DMS153 treated with DMSO at 0.1 percent for 48 hours (cell line): ENCODE measurements around the gene ZFYVE27.

ENCODE experiments used
- DNase-seq: peaks from one replicate; lab custom pipeline; 2025; ENCODE audit not compliant: unreplicated experiment; lab: John Stamatoyannopoulos, UW

ZFYVE27 gene

DNA sequence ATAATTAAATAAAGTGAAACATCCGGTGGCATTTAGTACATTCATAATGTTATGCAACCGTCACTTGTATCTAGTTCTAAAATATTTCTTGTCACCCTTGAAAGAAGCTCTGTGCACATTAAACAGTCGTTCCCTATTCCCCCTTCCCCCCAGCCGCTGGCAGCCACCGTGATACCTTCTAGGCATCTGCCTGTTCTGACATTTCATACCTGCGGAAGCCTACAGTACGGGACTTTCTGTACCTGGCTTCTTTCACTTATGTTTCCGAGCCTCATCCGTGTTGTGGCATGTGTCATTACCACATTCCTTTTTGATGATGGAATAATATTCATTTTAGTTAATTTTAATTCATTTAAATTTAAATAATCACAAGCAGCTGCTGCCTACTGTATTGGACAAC, 48.8 kb downstream of the ZFYVE27 start:
- no peak for DNase-seq

- no peak for DNase-seq
These were observed 51.9 kb downstream of the ZFYVE27 start for GRCh38 chr10:97788552-97789442.

DNA sequence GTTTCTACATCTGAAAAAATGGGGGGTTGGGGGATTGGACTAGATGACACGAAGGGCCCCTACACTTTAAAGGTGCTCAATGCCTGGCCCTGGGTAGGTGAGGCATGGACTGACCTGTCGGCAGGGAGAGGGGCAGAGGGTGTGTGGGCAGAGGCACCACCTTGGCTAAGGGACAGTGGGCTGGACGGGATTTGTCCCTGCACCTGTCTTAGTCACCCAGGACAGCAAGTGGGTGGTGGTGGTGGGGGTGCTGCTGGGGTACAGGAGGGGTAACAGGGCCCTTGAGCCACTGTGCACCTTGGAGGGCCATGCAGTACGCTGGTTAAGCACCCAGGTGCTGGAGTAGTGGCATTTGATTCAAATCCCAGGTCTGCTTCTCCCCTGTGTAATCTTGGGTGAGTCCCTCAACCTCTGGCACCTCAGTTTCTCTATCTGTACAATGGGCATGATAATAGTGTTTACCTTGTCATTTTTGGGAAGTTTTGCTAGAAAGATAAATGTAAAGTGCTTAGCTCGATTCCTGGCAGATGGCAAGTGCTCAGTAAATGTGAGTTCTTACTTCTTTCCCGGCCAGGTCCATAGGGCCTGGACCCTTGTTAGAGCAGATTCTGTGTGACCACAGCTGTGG, 53.0 kb downstream of the ZFYVE27 start:
- DNase-seq = no peak

GRCh38 chr10:97791824-97792721, 55.1 kb downstream of the ZFYVE27 start:
- DNase-seq = peak; percentile 45

GRCh38 chr10:97795886-97796285, 59.0 kb downstream of the ZFYVE27 start:
- no peak for DNase-seq

DNA sequence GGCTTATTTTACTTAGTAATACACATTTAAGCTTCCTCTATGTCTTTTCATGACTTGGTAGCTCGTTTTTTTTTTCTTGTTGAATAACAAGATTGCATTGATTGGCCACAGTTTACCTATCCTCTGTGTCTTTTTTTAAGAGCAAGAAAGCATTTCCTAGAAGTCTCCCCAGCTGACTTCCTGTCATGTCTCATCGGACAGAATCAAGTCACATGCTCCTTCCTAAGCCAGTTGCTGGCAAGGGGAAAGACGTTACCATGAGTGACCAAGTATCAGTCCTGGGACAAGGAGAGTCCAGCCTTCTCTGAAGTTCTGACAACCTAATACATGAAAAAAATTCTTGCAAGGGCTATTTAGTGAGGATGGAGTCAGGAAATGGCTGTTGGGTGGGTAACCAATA, 59.7 kb downstream of the ZFYVE27 start:
- DNase-seq = no peak

GRCh38 chr10:97798958-97799610, 62.2 kb downstream of the ZFYVE27 start:
- DNase-seq = no peak

DNA sequence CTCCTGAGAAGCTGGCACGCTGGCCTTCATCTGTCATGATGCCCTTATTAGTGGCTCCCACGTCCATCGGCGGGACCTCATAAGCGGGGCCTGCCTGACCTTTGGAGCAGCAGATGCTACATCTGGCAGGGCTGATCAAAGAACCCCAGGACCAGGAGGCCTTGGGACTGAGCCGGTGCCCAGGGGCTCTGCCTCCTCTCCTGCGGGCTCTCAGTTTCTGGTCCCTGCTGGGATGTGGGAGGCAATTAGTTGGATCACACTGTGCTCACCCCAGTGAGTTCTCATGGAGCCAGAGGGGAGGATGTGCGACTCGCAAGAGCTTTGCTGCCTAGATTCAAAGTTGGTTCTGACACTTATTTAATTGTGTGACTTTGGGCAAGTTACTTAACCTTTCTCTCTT, 63.5 kb downstream of the ZFYVE27 start:
- no peak for DNase-seq

- no peak for DNase-seq
These were observed 64.5 kb downstream of the ZFYVE27 start for GRCh38 chr10:97801422-97801821.

DNA sequence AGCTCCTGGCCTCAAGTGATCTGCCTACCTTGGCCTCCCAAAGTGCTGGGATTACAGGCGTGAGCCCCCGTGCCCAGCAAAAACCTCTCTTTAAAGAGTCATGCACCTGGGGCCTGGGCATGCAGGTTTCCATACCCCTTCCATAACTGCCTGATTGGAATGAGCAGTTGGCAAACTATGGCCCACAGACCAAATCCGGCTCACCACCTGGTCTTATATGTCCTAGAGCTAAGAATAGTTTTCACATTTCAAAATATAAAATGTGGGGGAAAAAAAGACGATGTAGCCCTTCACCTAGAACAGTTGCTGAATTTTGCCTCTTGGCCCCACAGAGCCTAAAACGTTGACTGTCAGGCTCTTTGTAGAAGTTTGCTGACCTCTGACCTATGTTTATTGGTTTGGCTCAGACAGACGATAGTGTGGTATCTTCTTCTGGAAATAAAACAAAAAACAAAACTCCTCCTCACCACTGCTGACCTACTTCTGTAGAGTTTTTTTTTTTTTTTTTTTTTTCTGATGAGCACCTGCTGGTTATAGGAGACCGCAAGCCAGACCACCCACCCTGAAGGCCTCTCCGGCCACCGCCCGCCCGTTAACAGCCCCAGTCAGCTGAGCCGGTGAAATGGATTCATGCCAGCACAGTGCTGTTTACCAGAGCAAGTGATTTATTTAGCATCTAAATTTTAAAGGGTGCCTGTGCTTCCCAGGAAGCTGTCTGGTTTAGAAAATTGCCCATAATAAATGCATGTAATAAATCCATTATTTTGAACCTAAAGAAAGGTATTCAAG, 68.4 kb downstream of the ZFYVE27 start:
- DNase-seq = no peak

GRCh38 chr10:97805949-97806348, 69.0 kb downstream of the ZFYVE27 start:
- no peak for DNase-seq

DNA sequence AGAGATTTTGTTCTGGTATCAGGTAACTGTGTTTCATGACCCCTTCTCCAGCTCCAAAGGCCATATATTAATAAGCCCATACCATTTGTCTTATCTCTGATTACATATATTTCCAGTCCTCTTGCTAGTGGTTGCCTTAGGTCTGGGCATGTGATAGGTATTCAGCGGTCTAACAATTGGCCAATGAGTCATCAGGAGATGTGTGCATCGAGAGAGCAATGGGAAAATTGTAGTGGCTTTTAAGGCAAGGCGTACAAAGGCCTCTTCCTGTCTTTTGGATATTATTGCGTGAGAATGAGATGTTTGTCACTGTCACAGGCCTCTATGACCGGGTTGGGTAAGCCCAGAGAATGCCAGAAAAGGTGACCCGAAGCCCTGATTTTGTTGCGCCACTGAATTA, 73.5 kb downstream of the ZFYVE27 start:
- DNase-seq = peak; percentile 45
